ENCODE measurements around the gene EPHA10.

EPHA10 gene

DNA sequence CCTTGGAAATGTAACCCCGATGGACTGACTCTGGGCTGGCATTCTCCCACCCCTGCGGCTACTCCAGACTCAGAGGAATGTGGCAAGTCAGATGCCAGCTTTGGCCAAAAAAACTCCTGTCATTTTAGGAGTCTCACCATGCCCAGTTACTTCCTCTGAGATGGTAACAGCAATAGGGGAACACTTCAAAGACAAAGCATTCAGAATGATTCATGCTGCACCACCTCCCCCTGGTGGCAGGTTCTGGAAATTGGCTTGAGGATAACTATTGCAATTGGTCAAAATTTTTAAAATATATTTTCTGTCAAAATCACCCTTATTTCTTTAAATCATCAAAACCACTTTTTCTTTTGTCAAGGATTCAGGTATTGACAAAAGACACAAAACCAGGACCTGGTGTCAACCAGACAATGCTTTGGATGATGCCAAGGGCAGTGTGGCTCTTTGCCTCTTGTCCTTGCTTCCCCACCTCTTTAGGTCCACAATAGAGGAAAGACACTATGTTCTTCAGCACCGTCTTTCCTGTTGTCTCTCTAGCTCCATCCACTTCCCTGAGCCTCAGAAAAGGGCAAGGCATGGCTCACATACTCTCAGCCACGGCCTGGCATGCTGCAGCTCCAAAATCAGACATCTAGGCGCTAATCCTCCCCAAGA, 82.5 kb downstream of the EPHA10 start:
- peaks cover 58% of the 10 kb centered on the region for H3K36me3 ChIP-seq (ENCODE audit: insufficient read depth, low read length)
- WGBS = 81% methylated on average over 5 of the region's 5 CpGs
- H3K9ac ChIP-seq (ENCODE audit: low read depth, low read length) = no peak overlapping the region
- H3K4me3 ChIP-seq (ENCODE audit: low read length) = no peak overlapping the region
- H3K27me3 ChIP-seq (ENCODE audit: insufficient read depth, low read length) = no peaks in the 10 kb centered on the region
- H3K27ac ChIP-seq (ENCODE audit: low read depth, low read length) = no peak overlapping the region
- H3K4me1 ChIP-seq (ENCODE audit: insufficient read depth, low read length) = no peaks in the 10 kb centered on the region
- no peaks in the 10 kb centered on the region for H3K9me3 ChIP-seq (ENCODE audit: insufficient read depth, low read depth, low read length)

- WGBS = 91% methylated on average over 3 of the region's 3 CpGs
- Histone ChIP-seq H3K9ac (ENCODE audit: low read depth, low read length) (no peak overlapping the region), H3K36me3 (ENCODE audit: insufficient read depth, low read length) (peaks cover 46% of the 10 kb centered on the region), H3K27me3 (ENCODE audit: insufficient read depth, low read length) (no peaks in the 10 kb centered on the region; the same call in 1 of the 2 replicates), H3K4me3 (ENCODE audit: low read length) (no peak overlapping the region), H3K4me1 (ENCODE audit: insufficient read depth, low read length) (no peaks in the 10 kb centered on the region), H3K9me3 (ENCODE audit: insufficient read depth, low read depth, low read length) (no peaks in the 10 kb centered on the region), H3K27ac (ENCODE audit: low read depth, low read length) (no peak overlapping the region)
Observed at GRCh38 chr1:37680933-37681332, 84.0 kb downstream of the EPHA10 start.

DNA sequence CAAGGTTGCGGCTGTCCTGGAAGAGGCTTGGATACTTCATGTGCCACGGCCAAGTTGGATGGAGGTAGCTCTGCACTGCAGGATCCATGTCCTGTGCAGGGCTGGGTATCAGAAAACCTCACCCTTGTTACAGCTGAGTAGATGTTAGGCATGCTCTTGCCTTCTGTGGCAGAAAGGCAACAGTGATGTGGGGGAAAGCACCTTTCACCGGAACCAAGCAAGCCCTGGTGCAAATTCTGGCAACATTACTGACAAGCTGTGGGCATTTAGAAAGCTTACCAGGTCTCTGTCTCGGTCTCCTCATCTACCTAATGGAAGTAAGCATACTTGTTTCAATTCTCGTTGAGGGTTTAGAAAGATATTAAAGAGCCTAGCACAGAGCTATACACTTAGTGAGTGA, 87.1 kb downstream of the EPHA10 start:
- Histone ChIP-seq H3K4me3 (ENCODE audit: low read length) (no peak overlapping the region), H3K36me3 (ENCODE audit: insufficient read depth, low read length) (peaks cover 18% of the 10 kb centered on the region), H3K27me3 (ENCODE audit: insufficient read depth, low read length) (no peaks in the 10 kb centered on the region; the same call in 1 of the 2 replicates), H3K27ac (ENCODE audit: low read depth, low read length) (no peak overlapping the region), H3K9ac (ENCODE audit: low read depth, low read length) (no peak overlapping the region), H3K4me1 (ENCODE audit: insufficient read depth, low read length) (no peaks in the 10 kb centered on the region), H3K9me3 (ENCODE audit: insufficient read depth, low read depth, low read length) (no peaks in the 10 kb centered on the region)
- WGBS = 91% methylated on average over 5 of the region's 5 CpGs

- Histone ChIP-seq H3K27ac (ENCODE audit: low read depth, low read length) (no peak overlapping the region), H3K9me3 (ENCODE audit: insufficient read depth, low read depth, low read length) (no peaks in the 10 kb centered on the region), H3K27me3 (ENCODE audit: insufficient read depth, low read length) (no peaks in the 10 kb centered on the region; the same call in 1 of the 2 replicates), H3K36me3 (ENCODE audit: insufficient read depth, low read length) (peaks cover 12% of the 10 kb centered on the region), H3K9ac (ENCODE audit: low read depth, low read length) (no peak overlapping the region), H3K4me1 (ENCODE audit: insufficient read depth, low read length) (no peaks in the 10 kb centered on the region), H3K4me3 (ENCODE audit: low read length) (no peak overlapping the region)
- WGBS = 63% methylated on average over 3 of the region's 4 CpGs
Observed at GRCh38 chr1:37677143-37677439, 87.8 kb downstream of the EPHA10 start.

GRCh38 chr1:37676281-37677142, 88.4 kb downstream of the EPHA10 start:
- WGBS = 77% methylated on average over 14 of the region's 14 CpGs
- Histone ChIP-seq H3K36me3 (ENCODE audit: insufficient read depth, low read length) (peaks cover 6% of the 10 kb centered on the region), H3K27me3 (ENCODE audit: insufficient read depth, low read length) (no peaks in the 10 kb centered on the region; the same call in 1 of the 2 replicates), H3K4me1 (ENCODE audit: insufficient read depth, low read length) (no peaks in the 10 kb centered on the region), H3K27ac (ENCODE audit: low read depth, low read length) (no peak overlapping the region), H3K9ac (ENCODE audit: low read depth, low read length) (no peak overlapping the region), H3K9me3 (ENCODE audit: insufficient read depth, low read depth, low read length) (no peaks in the 10 kb centered on the region), H3K4me3 (ENCODE audit: low read length) (no peak overlapping the region)

GRCh38 chr1:37673920-37674319, 91.0 kb downstream of the EPHA10 start:
- 70% methylated on average over 10 of the region's 10 CpGs for WGBS
- no peak overlapping the region for H3K9ac ChIP-seq (ENCODE audit: low read depth, low read length)
- H3K4me1 ChIP-seq (ENCODE audit: insufficient read depth, low read length) = no peaks in the 10 kb centered on the region
- no peaks in the 10 kb centered on the region for H3K9me3 ChIP-seq (ENCODE audit: insufficient read depth, low read depth, low read length)
- H3K36me3 ChIP-seq (ENCODE audit: insufficient read depth, low read length) = no peaks in the 10 kb centered on the region
- no peak overlapping the region for H3K4me3 ChIP-seq (ENCODE audit: low read length)
- no peak overlapping the region for H3K27ac ChIP-seq (ENCODE audit: low read depth, low read length)
- H3K27me3 ChIP-seq (ENCODE audit: insufficient read depth, low read length) = peaks cover 7% of the 10 kb centered on the region

GRCh38 chr1:37672136-37672870, 92.6 kb downstream of the EPHA10 start:
- H3K4me3 ChIP-seq (ENCODE audit: low read length) = no peak overlapping the region
- H3K36me3 ChIP-seq (ENCODE audit: insufficient read depth, low read length) = no peaks in the 10 kb centered on the region
- peaks cover 10% of the 10 kb centered on the region for H3K27me3 ChIP-seq (ENCODE audit: insufficient read depth, low read length)
- no peaks in the 10 kb centered on the region for H3K4me1 ChIP-seq (ENCODE audit: insufficient read depth, low read length)
- no peak overlapping the region for H3K27ac ChIP-seq (ENCODE audit: low read depth, low read length)
- no peaks in the 10 kb centered on the region for H3K9me3 ChIP-seq (ENCODE audit: insufficient read depth, low read depth, low read length)
- WGBS = 86% methylated on average over 9 of the region's 9 CpGs
- H3K9ac ChIP-seq (ENCODE audit: low read depth, low read length) = no peak overlapping the region

DNA sequence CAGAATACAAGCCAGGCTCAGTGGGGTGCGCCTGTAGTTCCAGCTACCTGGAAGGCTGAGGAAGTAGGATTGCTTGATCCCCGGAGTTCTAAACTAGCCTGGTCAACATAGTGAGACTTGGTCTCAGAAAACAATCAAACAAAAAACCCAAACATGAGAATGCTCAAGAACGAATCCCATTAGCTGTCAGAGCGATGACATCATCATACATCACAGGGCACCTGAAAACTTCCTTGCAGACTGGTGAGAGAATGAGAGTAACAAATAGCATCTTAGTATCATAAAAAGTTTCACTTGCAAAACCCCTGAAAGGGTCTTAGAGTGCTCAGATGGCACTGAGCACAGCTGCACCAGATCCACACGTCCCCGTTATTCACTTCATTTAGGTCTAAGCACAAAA, 93.7 kb downstream of the EPHA10 start:
- H3K27me3 ChIP-seq (ENCODE audit: insufficient read depth, low read length) = peaks cover 10% of the 10 kb centered on the region
- no peak overlapping the region for H3K27ac ChIP-seq (ENCODE audit: low read depth, low read length)
- no peak overlapping the region for H3K9ac ChIP-seq (ENCODE audit: low read depth, low read length)
- H3K36me3 ChIP-seq (ENCODE audit: insufficient read depth, low read length) = no peaks in the 10 kb centered on the region
- H3K4me1 ChIP-seq (ENCODE audit: insufficient read depth, low read length) = no peaks in the 10 kb centered on the region
- no peaks in the 10 kb centered on the region for H3K9me3 ChIP-seq (ENCODE audit: insufficient read depth, low read depth, low read length)
- WGBS = 76% methylated on average over 6 of the region's 6 CpGs
- no peak overlapping the region for H3K4me3 ChIP-seq (ENCODE audit: low read length)

DNA sequence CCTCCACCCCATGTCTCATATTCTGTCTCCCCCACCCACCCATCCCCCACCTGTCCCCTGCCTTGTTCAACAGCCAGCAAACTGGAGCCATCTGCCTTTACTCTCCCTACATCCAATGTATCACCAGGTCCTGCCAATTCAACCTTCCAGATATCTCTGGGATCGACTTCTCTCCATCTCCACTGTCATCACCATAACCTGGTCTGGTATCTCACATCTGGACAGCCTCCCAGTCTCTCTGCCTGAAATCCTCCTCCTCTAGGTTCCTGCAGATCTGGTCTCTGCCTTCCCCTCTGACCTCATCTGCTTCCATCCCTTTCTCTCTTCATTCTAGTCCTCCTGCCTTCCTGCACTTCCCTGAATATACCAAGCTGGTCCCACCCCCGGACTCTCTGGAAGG, 94.8 kb downstream of the EPHA10 start:
- Histone ChIP-seq H3K27ac (ENCODE audit: low read depth, low read length) (no peak overlapping the region), H3K9ac (ENCODE audit: low read depth, low read length) (no peak overlapping the region), H3K36me3 (ENCODE audit: insufficient read depth, low read length) (no peaks in the 10 kb centered on the region), H3K27me3 (ENCODE audit: insufficient read depth, low read length) (peaks cover 10% of the 10 kb centered on the region; the same call in 1 of the 2 replicates), H3K4me1 (ENCODE audit: insufficient read depth, low read length) (no peaks in the 10 kb centered on the region), H3K9me3 (ENCODE audit: insufficient read depth, low read depth, low read length) (no peaks in the 10 kb centered on the region), H3K4me3 (ENCODE audit: low read length) (no peak overlapping the region)
- WGBS = 79% methylated on average over 2 of the region's 2 CpGs

GRCh38 chr1:37667023-37667671, 97.8 kb downstream of the EPHA10 start:
- Histone ChIP-seq H3K9ac (ENCODE audit: low read depth, low read length) (no peak overlapping the region), H3K27ac (ENCODE audit: low read depth, low read length) (no peak overlapping the region), H3K4me3 (ENCODE audit: low read length) (no peak overlapping the region), H3K4me1 (ENCODE audit: insufficient read depth, low read length) (peaks cover 4% of the 10 kb centered on the region; the same call in 1 of the 2 replicates), H3K27me3 (ENCODE audit: insufficient read depth, low read length) (peaks cover 10% of the 10 kb centered on the region; the same call in 1 of the 2 replicates), H3K9me3 (ENCODE audit: insufficient read depth, low read depth, low read length) (no peaks in the 10 kb centered on the region), H3K36me3 (ENCODE audit: insufficient read depth, low read length) (no peaks in the 10 kb centered on the region)
- 79% methylated on average over 17 of the region's 17 CpGs for WGBS
